Ecto neural progenitor cell (in vitro differentiated cells): Measurements from ENCODE around the gene UST.

Experiments used
- DNase-seq: peaks from one replicate; pipeline ENCODE4 v3.0.0-alpha.2; 2018; ENCODE audit warnings: low spot score

UST gene

GRCh38 chr6:149060985-149061760 is 314.3 kb downstream of the UST start:
- DNase-seq = no peak

DNA sequence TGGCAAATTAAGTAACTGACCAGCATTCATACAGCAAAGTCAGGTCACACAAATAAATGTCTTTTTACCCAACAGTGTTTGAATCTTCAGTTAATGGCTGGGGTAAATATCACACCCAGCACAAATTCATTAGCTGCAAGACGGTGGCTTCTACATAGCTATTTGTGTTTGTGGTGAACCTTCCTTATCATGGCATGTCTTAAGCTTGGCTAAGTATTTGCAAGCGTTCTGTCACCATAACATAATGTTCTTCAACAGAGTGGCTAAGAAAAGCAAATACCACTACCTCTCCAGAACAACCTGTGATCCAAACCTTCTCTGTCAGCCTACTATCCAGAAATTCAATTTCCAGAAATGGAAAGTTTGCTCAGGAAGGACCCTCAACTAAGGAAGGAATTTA is 315.1 kb downstream of the UST start:
- DNase-seq = no peak

DNA sequence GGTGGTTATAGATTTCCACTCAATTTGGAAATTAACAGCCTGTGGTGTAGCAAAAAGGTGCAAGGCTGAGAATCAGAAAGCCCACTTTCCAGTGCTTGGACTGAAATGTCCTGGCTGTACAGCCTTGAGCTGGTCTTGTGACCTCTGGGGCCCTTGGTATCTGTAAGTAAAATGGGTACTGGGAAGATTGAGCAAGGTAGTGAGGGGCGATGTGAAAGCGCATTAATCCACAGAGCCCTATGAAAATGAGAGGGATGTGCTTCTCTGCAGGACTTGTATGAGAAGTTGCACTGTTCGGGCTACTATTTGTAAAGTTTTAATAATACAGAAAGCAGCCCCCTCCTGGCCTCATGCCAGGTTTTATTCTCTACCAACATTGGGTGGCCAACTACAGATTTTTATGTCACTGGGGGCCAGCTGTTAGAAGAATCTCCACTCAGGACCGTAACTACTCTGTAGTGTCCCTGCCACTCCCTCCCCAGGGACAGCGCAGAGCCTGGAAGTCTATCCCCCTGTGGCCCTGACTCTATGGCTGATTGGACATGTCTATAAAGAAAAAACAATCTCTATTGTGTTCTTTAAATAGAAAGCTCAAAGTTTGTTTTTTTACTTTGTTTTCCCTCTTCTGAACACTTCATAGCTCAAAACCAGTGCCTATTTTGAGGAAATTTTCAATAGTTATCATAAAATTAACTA is 316.0 kb downstream of the UST start:
- no peak for DNase-seq

DNA sequence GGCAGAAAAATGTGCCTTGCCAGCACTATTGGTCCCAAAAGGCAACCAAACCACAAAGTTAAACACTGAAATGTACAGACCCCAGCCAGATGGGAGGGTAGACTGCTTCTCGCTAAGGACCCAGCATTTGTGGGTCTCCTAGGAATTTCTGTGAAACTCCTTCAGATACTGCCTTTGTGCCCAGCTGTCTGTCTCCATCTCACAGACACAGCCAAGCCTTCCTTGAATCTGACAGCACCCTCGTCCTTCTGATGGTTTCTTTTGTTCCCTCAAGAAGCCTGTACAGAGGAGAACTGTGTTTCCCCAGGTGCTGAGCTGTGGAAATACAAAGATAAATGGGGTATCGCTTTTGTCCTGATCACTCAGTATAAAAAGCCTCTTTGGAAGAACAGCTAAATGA is 316.6 kb downstream of the UST start:
- no peak for DNase-seq

DNA sequence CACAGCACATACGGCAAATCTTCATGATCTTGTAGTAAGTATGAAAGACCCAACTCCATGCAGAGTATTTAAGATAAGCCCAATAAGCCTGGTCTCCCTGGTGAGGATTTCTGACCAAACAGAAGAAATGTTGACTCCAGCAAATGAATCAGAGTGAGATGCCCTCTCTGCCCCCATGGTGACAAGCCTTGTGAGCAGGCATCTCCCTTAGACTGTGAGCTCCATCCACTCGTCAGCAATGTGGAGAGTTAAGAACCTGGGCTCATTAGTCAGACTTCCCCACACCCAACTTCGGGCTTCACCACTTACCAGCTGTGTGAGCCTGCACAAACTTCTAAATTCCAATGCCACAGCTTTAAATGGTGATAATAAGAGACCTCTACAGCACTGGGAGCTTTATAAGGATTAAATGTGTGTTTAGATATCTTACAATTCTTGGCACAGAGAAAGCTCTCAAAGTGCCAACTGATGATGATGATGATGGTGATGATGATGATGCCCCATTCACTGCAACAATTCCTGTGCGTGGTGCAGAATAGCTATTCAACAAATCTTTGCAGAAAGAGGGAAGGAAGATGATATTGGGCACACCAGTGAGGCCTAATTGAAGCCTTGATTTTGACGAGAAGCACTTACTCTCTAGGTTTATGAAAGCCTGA is 317.3 kb downstream of the UST start:
- DNase-seq = no peak

DNA sequence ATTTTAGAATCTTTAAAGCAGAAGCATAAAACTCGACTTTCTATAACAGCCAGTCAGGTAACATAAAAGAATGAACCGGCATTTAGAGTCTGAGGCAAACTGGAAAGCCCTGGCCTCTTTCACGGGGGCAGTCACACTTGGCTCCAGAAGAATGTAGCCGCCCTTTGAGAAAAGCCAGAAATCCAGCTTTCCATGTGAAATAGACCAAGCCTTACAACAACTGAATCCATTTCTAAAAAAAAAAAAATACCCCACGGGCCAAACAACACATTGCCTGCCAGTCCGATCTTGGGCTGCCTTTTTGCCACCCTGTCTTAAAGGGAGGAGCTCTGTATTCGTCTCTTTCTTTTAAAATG is 317.8 kb downstream of the UST start:
- no peak for DNase-seq

DNA sequence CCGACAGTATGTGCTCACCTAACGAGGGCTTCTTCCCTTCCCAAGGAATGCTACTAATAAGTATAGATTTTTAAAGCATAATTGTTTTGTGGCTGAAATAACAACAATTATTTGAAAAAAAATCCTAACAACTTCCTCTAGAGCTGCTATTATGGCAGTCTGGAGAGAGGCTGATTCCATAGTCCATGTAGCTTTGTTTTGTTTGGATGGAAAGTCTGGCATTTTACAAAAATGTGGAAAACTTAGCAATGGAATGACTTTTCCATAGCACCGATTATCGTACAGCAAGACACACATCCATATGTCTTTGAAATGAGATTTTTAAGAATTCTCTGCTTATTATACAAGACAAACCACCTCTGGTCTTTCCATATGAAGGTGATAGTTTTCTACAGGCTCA is 318.3 kb downstream of the UST start:
- DNase-seq = no peak

- no peak for DNase-seq
Observed at GRCh38 chr6:149065658-149066556, 319.1 kb downstream of the UST start.

GRCh38 chr6:149071997-149072396 is 325.2 kb downstream of the UST start:
- no peak for DNase-seq

DNA sequence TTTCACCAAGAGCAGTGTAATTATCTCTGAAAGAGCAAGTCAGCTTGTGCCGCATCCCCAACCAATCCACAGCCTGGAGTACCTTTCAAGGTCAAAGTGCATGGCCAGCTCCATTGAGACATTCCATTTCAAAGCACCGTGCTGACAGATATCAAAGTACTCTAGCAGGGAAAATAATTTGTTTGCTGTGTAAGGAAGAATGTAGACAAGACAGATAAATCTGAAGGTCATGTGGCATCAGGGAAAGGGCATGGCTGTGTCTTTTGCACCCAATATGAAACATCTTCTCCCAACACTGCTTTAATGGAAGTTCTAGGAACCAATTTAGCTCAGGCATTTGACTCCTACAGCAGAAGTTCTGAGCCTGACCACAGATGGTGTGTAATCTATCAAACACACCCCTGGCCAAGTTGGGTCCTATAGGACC is 328.0 kb downstream of the UST start:
- no peak for DNase-seq

DNA sequence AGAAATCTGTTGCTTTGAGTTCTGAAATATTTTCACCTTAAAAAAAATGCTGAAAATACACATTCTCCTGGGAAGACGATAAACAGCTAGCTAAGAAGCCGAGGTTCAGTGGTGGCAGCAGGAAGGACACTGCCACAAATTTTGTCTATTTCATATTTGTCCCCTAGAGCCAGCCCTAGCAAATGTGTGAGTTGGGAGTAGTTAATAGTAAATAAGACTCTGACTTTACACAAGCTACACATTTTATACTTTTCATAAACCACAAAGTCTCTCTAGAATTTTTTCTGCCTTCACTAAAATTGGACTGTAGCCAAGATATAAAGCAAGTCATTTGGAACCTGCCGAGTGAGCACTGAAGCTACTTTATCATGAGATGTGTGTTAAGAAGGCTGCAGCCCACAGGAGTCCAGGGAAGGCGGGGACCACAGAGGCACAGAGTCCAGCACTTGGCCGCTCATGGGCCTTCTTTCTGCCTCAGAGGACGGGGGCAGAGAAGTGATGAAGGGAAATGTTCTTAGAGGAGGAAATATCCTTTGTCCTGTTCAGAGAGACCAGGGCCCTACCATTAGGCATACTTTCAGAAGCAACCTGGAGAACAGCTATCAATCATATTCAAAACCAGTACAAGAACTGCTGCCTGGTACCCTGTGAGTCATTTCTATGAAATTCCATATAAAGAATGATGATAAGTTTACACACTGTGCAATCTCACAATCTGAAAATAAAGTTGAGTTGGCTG is 329.0 kb downstream of the UST start:
- no peak for DNase-seq

DNA sequence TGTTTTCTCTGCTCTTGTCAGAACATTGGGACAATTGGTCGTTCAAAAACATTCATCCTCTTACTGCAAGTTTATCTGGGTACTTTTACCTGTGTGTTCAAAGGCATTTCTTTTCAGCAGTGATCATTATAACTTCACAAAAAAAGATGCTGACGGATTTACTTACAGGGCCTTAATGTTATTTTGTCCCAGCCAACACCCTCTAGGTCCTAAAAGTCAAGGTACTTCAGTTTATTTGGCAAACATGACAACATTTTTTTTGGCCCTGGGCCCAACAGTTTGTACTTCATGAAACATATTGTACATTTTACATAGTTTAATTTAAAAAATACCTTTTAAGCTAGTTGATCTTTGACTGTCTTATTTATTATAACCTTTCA is 329.5 kb downstream of the UST start:
- DNase-seq = no peak

DNA sequence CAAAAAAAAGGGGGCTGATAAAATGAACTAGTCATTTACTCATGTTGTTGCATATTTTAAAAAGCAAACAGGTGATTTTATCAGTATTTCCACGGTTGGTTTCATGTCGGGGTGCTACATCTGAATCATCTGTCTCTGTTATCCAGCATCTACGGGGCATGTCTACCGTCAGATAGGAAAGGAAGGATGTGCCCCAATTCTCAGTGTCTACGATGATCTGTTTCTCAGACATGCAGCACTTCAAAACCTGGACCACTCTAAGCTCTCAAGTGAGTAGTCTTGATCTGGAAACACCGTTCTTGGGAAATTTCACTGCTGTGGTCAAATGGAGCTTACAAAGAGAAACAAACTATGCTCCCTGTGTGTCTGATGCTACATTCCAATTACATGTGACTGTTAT is 330.4 kb downstream of the UST start:
- no peak for DNase-seq

DNA sequence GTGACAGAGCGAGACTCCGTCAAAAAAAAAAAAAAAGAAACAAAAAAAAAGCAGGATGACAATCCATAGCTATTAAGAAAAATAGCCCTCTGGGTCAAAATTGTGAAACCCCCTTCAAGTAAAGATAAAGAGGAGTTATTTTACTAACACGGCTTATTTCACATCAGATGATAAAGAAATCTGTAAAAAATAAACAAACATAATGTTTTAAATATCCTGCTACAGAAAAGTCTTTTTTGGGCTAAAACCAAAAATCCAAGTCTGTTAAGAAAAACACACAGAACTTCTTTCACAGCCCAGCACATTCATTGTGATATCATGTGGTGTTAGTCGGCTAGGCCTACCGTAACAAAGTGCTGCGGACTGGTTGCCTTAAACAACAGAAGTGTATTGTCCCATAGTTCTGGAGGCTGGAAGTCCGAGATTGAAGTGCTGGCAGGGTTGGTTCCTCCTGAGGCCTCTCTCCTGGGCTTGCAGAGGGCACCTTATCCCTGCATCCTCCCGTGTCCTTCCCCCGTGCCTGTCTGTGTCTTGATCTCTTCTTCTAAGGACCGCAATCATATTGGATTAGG is 331.5 kb downstream of the UST start:
- no peak for DNase-seq

DNA sequence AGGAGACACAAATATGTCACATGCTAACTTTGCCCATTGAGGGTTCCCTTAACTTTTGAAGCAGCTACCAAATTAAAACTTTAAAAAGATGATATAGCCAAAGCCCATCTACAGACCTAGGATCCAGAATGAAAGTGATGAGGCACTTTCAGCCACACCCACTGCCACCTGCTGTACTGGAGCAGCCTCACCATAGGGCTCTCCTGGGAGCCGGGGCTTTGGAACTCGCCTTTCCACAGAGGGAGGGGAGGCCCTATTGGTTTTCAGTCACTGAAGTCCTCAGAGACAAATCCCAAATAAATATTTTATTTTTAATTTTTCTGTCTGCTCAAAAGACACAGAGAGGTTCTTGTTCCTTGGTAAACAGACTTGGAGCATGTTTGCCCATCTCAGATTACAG is 332.6 kb downstream of the UST start:
- DNase-seq = no peak

DNA sequence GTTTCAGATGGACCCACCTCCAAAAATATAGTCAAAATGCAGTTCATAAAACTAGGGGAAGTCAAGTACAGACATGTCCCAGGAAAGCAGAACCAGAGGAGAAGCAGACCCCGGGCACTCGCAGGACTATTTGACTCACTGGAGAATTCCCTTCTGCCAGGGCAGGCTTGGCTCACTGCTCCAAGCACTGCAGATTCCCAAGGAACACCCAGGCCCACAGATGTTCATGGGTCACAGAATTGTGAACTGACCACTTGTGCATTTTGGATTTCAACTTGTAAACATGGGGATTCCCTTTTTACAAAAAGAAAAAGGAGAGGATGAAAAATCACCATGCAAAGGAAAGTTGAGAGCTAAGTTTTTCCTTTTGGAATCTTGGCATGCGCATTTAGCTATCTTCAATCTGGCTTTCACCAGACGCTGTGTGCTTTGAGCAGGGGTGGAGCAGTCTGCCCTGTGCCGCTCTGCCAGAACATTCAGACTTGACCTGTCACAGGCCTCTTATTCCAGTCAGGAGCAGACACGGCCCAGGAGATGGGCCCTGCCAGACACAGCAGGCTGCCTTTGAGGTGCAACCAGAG is 333.2 kb downstream of the UST start:
- DNase-seq = no peak

DNA sequence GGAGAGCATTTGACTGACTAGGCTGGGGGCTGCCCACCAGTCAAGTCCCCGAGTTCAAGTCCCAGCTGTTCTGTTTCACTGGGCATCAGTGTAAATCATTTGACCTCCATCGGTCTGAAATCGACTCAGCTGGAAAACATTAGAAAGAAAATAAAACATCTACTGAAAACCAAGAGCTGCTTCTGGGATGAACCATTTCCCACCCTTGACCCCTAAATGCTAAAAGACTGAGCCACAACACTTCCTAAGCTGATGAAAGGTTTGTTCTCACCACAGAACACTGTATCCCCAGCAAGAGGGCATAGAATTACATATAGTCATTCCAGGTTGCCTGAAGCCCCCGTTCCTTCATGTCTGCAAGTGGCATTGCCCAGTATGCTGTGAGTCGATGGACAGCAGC is 333.7 kb downstream of the UST start:
- no peak for DNase-seq

- DNase-seq = no peak
Observed at GRCh38 chr6:149081281-149081680, 334.5 kb downstream of the UST start.

GRCh38 chr6:149082320-149082719 is 335.5 kb downstream of the UST start:
- peak; percentile 73 for DNase-seq

GRCh38 chr6:149084026-149084425 is 337.2 kb downstream of the UST start:
- DNase-seq = no peak
